MM.1S (cell line): ENCODE data around the gene GATC.

Experiments used
- DNase-seq: peaks from one replicate; pipeline ENCODE4 v3.0.0-alpha.2; 2015
- H2AFZ ChIP-seq: fragments of 300-600 bp; sonication (generic); 2 replicates; pipeline ENCODE4 v1.6.0; 2016; ENCODE audit warnings: antibody characterized with exemption, low read length
- H3F3A ChIP-seq: fragments of 300-600 bp; sonication (generic); 2 replicates; pipeline ENCODE4 v1.6.1; 2016; ENCODE audit warnings: mild to moderate bottlenecking, antibody characterized with exemption, low read length, moderate library complexity, mixed read lengths; ENCODE audit not compliant: insufficient read depth
- H3K27ac ChIP-seq: fragments of 300-600 bp; sonication (generic); 2 replicates; pipeline ENCODE4 v1.5.1; 2016; ENCODE audit warnings: mild to moderate bottlenecking, low read length
- H3K27me3 ChIP-seq: fragments of 300-600 bp; sonication (generic); replicated peaks from 2 replicates; pipeline ENCODE4 v1.6.0; 2016; ENCODE audit warnings: low read length; ENCODE audit not compliant: insufficient read depth
- H3K36me3 ChIP-seq: fragments of 300-600 bp; sonication (generic); replicated peaks from 2 replicates; pipeline ENCODE4 v1.6.1; 2016; ENCODE audit warnings: mild to moderate bottlenecking, low read length, mixed read lengths; ENCODE audit not compliant: insufficient read depth
- H3K4me1 ChIP-seq: fragments of 300-600 bp; sonication (generic); 2 replicates; pipeline ENCODE4 v1.6.1; 2016; ENCODE audit warnings: low read length, mixed read lengths
- H3K4me2 ChIP-seq: fragments of 300-600 bp; sonication (generic); 2 replicates; pipeline ENCODE4 v1.6.0; 2016; ENCODE audit warnings: low read depth, low read length
- H3K4me3 ChIP-seq: fragments of 300-600 bp; sonication (generic); 2 replicates; pipeline ENCODE4 v1.5.1; 2016; ENCODE audit warnings: low read length, mixed read lengths
- H3K79me2 ChIP-seq: fragments of 300-600 bp; sonication (generic); 2 replicates; pipeline ENCODE4 v1.6.1; 2016; ENCODE audit warnings: mixed run types, low read length, mixed read lengths
- H3K9ac ChIP-seq: fragments of 300-600 bp; sonication (generic); 2 replicates; pipeline ENCODE4 v1.6.1; 2016; ENCODE audit warnings: low read length, mixed read lengths
- H3K9me2 ChIP-seq: fragments of 300-600 bp; sonication (generic); replicated peaks from 2 replicates; pipeline ENCODE4 v1.6.1; 2016; ENCODE audit warnings: mild to moderate bottlenecking, low read length, mixed read lengths; ENCODE audit not compliant: insufficient read depth
- H3K9me3 ChIP-seq: fragments of 300-600 bp; sonication (generic); replicated peaks from 2 replicates; pipeline ENCODE4 v1.6.1; 2016; ENCODE audit warnings: mild to moderate bottlenecking, low read length, mixed read lengths; ENCODE audit not compliant: insufficient read depth
- H4K20me1 ChIP-seq: fragments of 300-600 bp; sonication (generic); 2 replicates; pipeline ENCODE4 v1.6.1; 2016; ENCODE audit warnings: mild to moderate bottlenecking, low read length, moderate library complexity, mixed read lengths; ENCODE audit not compliant: insufficient read depth
- CTCF ChIP-seq: fragments of 300-600 bp; sonication (generic); IDR thresholded peaks from 2 replicates; pipeline ENCODE4 v1.5.1; 2016; ENCODE audit warnings: antibody characterized with exemption, low read length, mixed read lengths
- EZH2 ChIP-seq: fragments of 300-600 bp; sonication (generic); optimal IDR thresholded peaks from 2 replicates; pipeline ENCODE3; 2017; ENCODE audit warnings: low read depth, mild to moderate bottlenecking, antibody characterized with exemption, low read length, mixed read lengths
- EZH2phosphoT487 ChIP-seq: fragments of 300-600 bp; sonication (generic); IDR thresholded peaks from 2 replicates; pipeline ENCODE4 v1.6.1; 2018; ENCODE audit warnings: antibody characterized with exemption, low read length

GATC gene

GRCh38 chr12:120425797-120426196, 20.4 kb upstream of the GATC start:
- Histone ChIP-seq H3K36me3 (no peaks in the 10 kb centered on the region), H3K79me2 (no peaks in the 10 kb centered on the region), H3K9me3 (no peaks in the 10 kb centered on the region), H2AFZ (no peak overlapping the region), H3K4me1 (no peaks in the 10 kb centered on the region), H4K20me1 (no peaks in the 10 kb centered on the region), H3K4me2 (no peak overlapping the region), H3K9me2 (no peaks in the 10 kb centered on the region), H3K9ac (no peak overlapping the region), H3K27ac (no peak overlapping the region), H3K4me3 (no peak overlapping the region), H3F3A (no peaks in the 10 kb centered on the region), H3K27me3 (no peaks in the 10 kb centered on the region)
- DNase-seq = no peak
- TF ChIP-seq EZH2phosphoT487 (no peak), CTCF (no peak), EZH2 (no peak)

GRCh38 chr12:120428597-120429229, 17.5 kb upstream of the GATC start:
- no peak for DNase-seq
- H3K9me2 ChIP-seq = no peaks in the 10 kb centered on the region
- no peaks in the 10 kb centered on the region for H3K9me3 ChIP-seq
- no peak overlapping the region for H3K4me3 ChIP-seq
- no peaks in the 10 kb centered on the region for H3K27me3 ChIP-seq
- TF ChIP-seq CTCF (no peak), EZH2phosphoT487 (no peak)
- no peak overlapping the region for H2AFZ ChIP-seq
- no peaks in the 10 kb centered on the region for H3F3A ChIP-seq
- H4K20me1 ChIP-seq = no peaks in the 10 kb centered on the region
- H3K4me1 ChIP-seq = no peaks in the 10 kb centered on the region
- no peaks in the 10 kb centered on the region for H3K36me3 ChIP-seq
- no peak overlapping the region for H3K4me2 ChIP-seq
- no peaks in the 10 kb centered on the region for H3K79me2 ChIP-seq
- no peak overlapping the region for H3K27ac ChIP-seq
- H3K9ac ChIP-seq = no peak overlapping the region

- H3K9me2 ChIP-seq = no peaks in the 10 kb centered on the region
- H3K79me2 ChIP-seq = no peaks in the 10 kb centered on the region
- H3K9ac ChIP-seq = no peak overlapping the region
- H3K4me3 ChIP-seq = no peak overlapping the region
- H4K20me1 ChIP-seq = no peaks in the 10 kb centered on the region
- H3K27me3 ChIP-seq = no peaks in the 10 kb centered on the region
- no peak overlapping the region for H3K4me2 ChIP-seq
- H2AFZ ChIP-seq = no peak overlapping the region
- no peak overlapping the region for H3K27ac ChIP-seq
- TF ChIP-seq CTCF (no peak), EZH2phosphoT487 (no peak), EZH2 (no peak)
- no peaks in the 10 kb centered on the region for H3K4me1 ChIP-seq
- no peaks in the 10 kb centered on the region for H3F3A ChIP-seq
- no peaks in the 10 kb centered on the region for H3K9me3 ChIP-seq
- DNase-seq = no peak
- no peaks in the 10 kb centered on the region for H3K36me3 ChIP-seq
Observed at GRCh38 chr12:120429368-120429767, 16.9 kb upstream of the GATC start.
